HG03064 (cell line): ENCODE measurements around the gene SCAANT1.

Experiments
- ATAC-seq: cut with Tn5 transposase; IDR thresholded peaks from one replicate; pipeline ENCODE4 v1.9.1; 2021; ENCODE audit warnings: low read depth; ENCODE audit not compliant: unreplicated experiment

SCAANT1 gene

DNA sequence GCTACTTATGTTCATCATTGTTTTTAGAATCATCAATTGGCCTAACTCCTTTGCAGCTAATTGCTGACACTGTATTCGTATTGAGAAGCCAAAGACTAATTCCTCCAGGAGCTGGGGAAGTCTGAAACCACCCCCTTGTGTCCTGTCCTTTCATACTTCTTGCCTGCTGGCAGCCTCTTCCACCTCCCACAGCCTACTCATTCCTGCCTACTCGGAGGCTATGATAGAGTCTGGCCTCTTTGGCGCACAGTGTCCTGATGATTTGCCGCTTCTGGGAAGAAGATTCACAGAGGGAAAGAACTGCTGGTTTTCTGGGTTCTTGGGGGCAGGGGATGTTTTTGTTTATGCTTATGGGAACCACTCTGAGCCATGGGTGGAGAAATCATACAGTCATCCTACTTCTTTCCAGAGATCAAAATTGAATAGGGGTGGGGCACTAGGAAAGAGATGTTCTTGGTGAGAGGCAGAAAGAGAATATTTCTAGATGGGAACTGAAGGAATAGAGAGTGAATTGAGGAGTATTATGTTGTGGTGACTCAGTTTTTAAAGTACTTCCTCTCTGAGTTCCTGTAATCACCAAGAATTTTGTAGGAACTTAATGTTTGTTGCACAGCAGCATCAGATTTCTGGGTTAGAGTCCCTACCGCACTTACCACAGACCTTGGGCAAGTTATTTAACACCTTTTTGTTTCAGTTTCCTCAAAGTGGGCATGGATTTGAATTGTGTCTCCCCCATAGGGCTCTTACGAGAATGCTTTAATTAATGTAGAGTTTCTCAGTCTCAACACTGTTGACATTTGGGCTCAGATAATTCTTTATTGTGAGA is 22.1 kb upstream of the SCAANT1 start:
- no peak for ATAC-seq

DNA sequence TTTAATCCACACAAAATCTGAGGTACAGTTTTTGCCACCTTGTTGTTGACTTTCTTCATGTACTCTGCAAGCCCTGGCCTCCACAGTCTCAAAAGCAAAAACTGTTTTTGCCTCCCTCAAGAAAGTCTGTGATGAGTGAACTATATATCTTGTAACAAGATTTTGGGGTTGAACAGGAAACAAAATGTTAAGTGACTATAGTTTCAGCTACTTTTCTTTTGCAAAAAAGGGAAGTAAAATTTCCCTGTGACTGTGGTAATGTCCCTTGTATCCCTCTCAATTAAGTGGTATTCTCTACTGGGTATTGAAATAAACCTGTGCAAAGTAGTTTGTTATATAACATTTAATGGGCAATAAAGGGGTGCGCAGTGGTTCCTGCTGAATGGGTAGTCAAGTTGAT is 21.3 kb upstream of the SCAANT1 start:
- peak; percentile 71 for ATAC-seq

DNA sequence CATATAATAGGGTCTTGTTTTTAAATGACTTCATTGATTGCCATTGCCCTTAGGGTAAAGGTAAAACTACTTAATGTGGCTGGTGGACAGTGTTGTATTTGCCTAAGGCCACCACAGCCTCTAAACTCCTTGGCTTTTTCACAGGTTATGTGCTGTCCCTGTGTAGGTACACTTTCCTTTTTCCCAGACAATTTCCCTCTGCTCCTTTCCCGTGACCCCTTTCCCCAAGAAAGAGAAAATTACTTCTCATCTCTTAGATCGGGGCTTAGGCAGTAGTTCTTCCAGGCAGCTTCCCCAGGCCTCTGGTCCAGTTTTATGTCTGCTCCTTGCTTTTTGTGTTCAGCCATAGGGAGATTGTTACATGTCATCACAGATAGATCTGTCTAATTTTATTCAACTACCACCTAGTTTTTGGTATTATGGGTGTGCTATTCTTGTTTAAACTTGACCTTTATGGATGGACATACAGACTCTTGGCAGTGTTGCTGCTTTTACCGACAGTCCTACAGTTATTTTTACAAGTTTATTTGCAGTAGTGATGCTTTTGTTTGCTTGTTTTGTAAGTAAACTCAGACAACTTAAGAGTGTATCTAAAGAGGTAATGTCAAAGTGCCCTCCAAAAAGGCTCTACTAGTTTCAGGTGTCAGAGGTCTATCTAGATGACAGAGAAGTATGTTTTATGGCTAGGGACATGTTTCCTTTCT is 20.5 kb upstream of the SCAANT1 start:
- ATAC-seq = no peak

- ATAC-seq = no peak
Measured at GRCh38 chr3:63931290-63931689, 19.1 kb upstream of the SCAANT1 start.

DNA sequence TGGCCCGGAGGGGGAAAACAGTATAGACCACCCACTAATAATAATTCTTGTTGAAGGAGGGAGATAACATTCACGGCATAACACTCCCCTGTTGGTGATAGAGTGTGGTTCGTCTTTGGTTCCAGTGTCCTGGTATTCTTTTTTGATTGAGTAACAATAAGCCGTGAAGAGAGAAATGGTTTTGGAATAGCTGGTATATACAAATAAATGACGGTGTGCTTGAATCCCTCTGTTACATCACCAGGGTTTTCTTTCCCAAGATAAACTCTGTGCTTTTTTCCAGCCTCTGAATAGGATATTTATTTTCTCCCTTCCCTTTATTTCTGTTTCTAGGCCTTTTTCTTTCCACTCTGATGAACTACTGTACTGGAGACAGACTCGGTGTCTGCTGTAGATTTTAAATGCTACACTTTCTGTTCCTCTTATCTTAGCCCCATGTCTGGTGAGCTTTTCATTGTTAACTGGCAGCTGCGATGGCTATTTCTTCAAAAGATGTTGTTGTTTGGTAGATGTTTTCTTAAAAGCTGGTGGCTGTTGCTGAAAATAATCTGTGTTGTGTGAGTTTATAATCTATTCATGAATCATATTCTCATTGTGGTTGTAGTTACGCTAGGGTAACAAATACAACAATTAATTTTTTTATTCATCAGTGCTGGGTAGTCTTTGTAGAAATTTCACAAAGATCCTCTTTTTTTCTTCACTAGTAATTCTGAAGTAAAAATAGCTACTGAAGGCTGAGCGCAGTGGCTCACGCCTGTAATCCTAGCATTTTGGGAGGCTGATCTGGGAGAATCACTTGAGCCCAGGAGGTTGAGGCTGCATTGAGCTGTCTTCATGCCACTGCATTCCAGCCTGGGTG is 15.5 kb upstream of the SCAANT1 start:
- ATAC-seq = peak; percentile 77

DNA sequence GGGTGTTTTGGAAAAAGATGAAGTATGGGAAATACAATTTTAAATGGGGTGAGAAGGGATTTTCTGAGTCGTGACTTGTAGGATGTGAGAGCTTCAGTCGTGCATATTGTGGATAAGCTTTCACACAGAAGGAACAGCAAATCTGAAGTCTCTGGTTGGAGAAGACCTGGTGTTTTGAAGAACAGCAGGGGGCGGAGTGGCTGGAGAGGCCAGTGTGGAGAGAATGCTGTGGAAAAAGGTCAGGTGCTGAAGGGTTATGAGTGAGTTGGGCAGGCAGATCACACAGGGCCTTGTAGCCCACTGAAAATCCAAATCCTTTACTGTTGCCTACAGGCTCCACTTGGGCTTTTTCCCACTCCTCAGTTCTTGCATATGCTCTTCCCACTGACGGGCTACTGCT is 14.1 kb upstream of the SCAANT1 start:
- ATAC-seq = no peak

GRCh38 chr3:63922491-63923199 is 10.5 kb upstream of the SCAANT1 start:
- ATAC-seq = no peak

DNA sequence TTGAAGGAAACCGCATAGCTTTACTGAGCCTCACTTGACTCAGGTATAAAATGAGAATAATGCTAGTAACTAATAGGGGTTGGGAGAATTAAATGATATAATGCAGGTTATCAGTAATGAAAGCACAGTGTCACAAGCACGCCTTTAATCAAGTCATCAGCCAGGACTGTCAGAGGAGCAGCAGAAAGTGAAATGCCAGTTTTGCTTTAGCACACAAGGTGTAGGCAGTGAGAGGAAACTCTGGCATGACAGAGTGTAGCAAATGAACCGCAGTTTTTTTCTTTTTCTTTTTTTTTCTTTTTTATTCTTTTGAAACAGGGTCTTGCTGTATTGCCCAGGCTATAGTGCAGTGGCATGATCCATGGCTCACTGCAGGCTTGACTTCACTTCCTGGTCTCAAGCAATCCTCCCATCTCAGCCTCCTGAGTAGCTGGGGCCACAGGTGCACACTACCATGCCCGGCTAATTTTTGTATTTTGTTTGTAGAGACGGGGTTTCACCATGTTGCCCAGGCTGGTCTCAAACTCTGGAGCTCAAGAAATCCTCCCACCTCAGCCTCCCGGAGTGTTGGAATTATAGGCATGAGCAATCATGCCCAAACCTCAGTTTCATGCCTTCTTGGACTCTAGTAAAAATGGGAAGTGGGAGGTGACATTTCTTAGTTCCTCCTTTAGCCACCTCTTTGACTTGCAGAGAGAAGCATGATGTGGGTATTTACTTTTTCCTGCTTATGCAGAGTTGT is 9.7 kb upstream of the SCAANT1 start:
- peak; percentile 71 for ATAC-seq

- no peak for ATAC-seq
Measured at GRCh38 chr3:63920001-63920400, 7.8 kb upstream of the SCAANT1 start.

GRCh38 chr3:63918321-63918720 is 6.1 kb upstream of the SCAANT1 start:
- ATAC-seq = no peak

DNA sequence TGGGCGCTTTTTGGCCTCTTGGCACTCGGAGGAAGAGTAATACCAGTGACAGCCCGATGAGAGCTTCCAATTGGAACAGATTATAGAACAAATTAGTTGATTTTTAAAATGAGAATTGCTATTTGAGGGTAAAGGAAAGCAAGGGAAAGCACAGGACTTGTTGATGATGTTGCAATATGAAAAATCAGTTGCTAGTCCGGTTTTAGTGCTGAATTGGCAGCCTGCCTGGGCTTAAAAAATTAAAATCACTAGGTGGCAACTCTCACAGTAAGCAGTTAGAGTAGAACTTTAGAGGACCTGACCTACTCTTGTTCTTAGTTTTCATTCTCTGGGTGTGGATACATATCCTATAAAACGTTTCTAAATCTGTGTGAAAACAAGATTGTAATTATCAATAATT is 2.1 kb upstream of the SCAANT1 start:
- no peak for ATAC-seq

DNA sequence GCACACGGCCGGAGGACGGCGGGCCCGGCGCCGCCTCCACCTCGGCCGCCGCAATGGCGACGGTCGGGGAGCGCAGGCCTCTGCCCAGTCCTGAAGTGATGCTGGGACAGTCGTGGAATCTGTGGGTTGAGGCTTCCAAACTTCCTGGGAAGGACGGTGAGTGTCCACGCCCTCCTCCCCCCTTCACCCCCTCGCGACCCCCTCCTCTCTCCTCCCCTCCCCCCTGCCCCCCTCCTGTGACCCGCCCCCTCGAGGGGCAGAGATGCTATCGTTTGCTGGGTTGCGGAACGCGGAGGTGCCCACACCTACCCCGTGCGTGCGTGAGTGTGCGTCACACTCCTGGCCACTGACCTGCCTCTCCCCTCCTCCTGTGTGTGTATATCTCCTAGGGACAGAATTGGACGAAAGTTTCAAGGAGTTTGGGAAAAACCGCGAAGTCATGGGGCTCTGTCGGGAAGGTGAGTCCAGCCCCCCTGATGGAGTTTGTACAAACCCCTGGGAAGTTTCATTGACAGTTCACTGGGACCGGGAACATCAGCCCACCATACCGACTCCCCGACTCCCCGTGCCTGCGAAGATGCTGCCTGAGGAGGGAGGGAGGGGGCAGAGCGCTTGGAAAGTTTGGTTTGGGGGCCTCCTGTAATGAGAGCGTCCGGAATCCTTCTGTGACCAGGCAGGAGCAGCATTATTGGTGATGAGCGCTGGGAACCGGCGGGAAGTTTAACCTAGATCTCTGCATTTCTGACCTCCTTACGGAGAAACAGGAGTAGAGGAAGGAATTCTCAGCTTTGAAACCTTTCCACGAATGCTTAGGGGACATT is 795 bp upstream of the SCAANT1 start:
- peak; percentile 12 for ATAC-seq

- ATAC-seq = no peak
Measured at GRCh38 chr3:63911509-63911872, 692 bp downstream of the SCAANT1 start.

DNA sequence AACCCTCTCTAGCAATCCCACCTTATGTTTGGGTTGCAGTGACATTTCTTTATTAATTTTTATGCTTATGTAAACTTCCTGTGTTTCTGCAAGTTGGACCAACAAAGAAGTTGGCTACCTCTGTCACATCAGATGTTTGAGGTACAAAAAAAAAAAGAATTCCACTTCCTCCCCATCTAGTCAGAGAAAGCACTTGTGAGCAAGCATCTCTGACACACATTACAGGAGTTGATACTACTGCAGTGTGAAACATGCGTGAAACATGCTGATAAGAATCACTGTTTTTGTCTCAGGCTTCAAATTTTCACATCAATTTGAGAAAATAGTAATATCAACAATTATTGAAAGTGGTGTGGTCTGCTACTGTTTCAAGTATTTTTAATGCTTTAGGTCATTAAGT is 1.3 kb downstream of the SCAANT1 start:
- no peak for ATAC-seq

DNA sequence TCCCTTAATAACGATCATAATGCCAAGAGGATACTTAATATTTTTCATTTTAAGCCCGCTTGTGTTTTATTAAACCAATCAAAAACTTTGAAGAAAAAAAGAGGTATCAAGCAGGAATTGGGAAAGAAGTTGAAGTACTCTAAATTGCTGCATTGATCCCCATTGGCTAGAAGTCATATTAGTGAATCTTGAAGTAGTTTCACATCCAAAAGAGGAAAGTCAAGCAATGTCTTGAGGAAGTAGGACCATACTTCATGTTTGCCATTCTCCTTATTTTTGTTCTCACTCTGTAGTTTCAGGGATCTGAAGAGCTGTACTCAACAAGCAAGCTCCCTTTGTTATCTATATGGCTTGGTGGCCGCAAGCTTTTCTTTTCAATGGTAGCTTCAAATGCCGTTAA is 2.2 kb downstream of the SCAANT1 start:
- ATAC-seq = no peak

DNA sequence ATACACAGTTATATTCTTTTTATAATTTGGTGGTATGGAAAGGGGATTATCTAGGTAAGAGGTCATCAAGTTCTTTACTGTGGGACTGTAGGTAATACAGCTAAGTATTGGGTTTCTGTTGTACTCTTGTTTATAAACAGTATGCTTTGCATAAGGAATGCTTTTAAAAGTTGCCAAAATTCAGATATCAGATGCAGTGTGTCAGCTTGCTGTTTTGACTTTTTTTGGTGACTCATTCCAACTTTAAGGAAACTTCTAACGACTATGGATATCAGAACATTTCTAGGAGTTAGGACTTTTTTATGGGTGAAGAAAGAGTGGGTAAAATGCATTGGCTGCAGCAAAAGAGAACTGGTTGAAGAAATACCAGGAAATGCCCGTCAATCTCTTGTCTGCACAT is 2.8 kb downstream of the SCAANT1 start:
- no peak for ATAC-seq

- ATAC-seq = no peak
Measured at GRCh38 chr3:63908776-63909175, 3.4 kb downstream of the SCAANT1 start.

DNA sequence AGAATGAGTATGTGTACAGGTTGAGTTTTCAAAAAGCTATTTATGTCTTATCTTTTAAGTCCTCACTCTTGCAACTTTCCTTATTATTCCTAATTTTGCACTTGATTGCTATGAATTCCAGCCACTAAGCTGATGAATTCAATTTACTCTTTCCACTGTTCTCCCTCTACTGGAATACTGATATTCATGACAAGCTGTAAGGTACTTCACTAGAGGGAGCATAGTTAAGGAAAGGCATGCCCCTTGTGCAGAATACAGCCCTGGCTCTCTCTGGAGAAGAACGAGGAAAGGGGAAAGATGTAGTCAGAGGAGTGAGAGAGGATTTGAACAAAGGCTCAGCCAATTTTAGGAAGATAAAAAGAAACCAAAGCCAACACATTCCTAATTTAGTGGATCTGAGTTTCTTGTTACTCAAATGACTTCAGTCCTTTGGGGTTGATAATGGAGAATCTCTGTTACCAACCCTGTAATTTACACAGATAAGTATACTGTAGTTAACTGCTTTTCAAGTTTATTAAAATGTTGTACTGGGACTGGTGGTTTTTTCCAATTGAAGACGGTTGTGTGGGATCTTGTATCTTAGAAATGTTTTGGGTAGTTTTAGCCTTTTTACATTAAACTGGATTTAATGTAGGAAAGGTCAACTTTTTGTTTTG is 4.0 kb downstream of the SCAANT1 start:
- ATAC-seq = no peak
